ENCODE results near the gene TEX54. TPM values are rescaled to one million over a fixed set of nuclear protein-coding genes. Genes with fewer than 3 reads are reported as not detected.

Gene TEX54
- total RNA-seq, 1 donor: not detected

DNA sequence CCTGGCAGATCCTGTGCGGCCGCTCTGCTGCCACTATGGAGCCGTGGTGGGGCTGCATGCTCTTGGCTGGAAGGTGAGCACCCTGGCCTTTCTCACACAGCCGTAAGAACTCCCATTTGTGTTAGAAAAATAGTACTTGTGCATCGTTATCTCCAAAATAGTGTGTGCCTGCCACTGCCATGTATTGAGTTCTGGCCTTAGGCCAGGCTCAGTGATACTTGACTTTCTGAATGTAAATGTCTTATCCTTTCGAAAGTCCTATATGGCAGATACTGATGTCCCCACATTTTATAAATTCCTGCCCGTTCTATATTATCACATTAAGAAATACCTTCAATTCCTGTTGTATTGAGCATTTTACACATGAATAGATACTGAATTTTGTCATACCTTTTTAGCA, 49.9 kb downstream of the TEX54 start:
- no peaks in the 10 kb centered on the region for H3K9me3 ChIP-seq (ENCODE audit: low read depth, low read length)
- H3K79me2 ChIP-seq (ENCODE audit: insufficient read depth, low read length): peaks cover 4% of the 10 kb centered on the region
- no peak overlapping the region for H3K4me3 ChIP-seq (ENCODE audit: insufficient read depth, low read length)
- H4K20me1 ChIP-seq (ENCODE audit: insufficient read depth, low read length): peaks cover 2% of the 10 kb centered on the region
- no peak overlapping the region for H3K27ac ChIP-seq (ENCODE audit: low read depth, low read length)
- TF ChIP-seq, protein P1, sequence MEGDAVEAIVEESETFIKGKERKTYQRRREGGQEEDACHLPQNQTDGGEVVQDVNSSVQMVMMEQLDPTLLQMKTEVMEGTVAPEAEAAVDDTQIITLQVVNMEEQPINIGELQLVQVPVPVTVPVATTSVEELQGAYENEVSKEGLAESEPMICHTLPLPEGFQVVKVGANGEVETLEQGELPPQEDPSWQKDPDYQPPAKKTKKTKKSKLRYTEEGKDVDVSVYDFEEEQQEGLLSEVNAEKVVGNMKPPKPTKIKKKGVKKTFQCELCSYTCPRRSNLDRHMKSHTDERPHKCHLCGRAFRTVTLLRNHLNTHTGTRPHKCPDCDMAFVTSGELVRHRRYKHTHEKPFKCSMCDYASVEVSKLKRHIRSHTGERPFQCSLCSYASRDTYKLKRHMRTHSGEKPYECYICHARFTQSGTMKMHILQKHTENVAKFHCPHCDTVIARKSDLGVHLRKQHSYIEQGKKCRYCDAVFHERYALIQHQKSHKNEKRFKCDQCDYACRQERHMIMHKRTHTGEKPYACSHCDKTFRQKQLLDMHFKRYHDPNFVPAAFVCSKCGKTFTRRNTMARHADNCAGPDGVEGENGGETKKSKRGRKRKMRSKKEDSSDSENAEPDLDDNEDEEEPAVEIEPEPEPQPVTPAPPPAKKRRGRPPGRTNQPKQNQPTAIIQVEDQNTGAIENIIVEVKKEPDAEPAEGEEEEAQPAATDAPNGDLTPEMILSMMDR (IDR thresholded peaks at IDR 0.05; ENCODE audit: extremely low read depth, low read depth, low read length): no peak
- no peak overlapping the region for H3K4me2 ChIP-seq (ENCODE audit: insufficient read depth, low read length)
- H3K27me3 ChIP-seq (ENCODE audit: insufficient read depth, low read length): no peaks in the 10 kb centered on the region
- H3K36me3 ChIP-seq (ENCODE audit: insufficient read depth, low read length): peaks cover 15% of the 10 kb centered on the region
- DNase-seq (ENCODE audit: insufficient read length, low spot score, missing footprints): no peak
- H2AFZ ChIP-seq (ENCODE audit: low read length): no peak overlapping the region
- H3K4me1 ChIP-seq (ENCODE audit: insufficient read depth, low read length): peaks cover 8% of the 10 kb centered on the region

Small RNA genes lying within 50 kb of the gene (small RNA-seq; reads per million reads assigned to genes)
- gene MIR6514 (0.60 reads per million), gene RF00099 (not detected), gene RNU6-118P (not detected), gene SNORD22 (not detected), gene SNORD26 (not detected), gene SNORD27 (not detected), gene SNORD28 (not detected), gene SNORD30 (32.7 reads per million, percentile 95 among the genes with 10 or more reads in this experiment)

Other genes with a start within 250 kb of the TEX54 start
- gene TUT1, start 241.3 kb downstream of the TEX54 start, total RNA-seq: 6.5 and 7.6 TPM in 2 replicates
- 102 and 105 TPM in 2 replicates for gene MTA2, start 231.0 kb downstream of the TEX54 start, total RNA-seq
- gene EML3, start 220.1 kb downstream of the TEX54 start, total RNA-seq: 26.4 and 29.5 TPM in 2 replicates
- gene ROM1, start 219.6 kb downstream of the TEX54 start, total RNA-seq: 6.5 TPM in 2 replicates
- gene B3GAT3, start 210.9 kb downstream of the TEX54 start, total RNA-seq: 27.1 and 30.8 TPM in 2 replicates
- gene GANAB, start 186.2 kb downstream of the TEX54 start, total RNA-seq: 219 and 242 TPM in 2 replicates
- gene INTS5, start 179.5 kb downstream of the TEX54 start, total RNA-seq: 19.2 and 20.6 TPM in 2 replicates
- 13.3 and 17.4 TPM in 2 replicates for gene C11orf98, start 167.6 kb downstream of the TEX54 start, total RNA-seq
- gene CSKMT, start 167.5 kb downstream of the TEX54 start, total RNA-seq: 6.2 and 11.2 TPM in 2 replicates
- gene UQCC3, start 161.2 kb downstream of the TEX54 start, total RNA-seq: 4.4 and 5.8 TPM in 2 replicates
- 7.6 and 8.0 TPM in 2 replicates for gene LBHD1, start 160.6 kb downstream of the TEX54 start, total RNA-seq
- 98.1 and 107 TPM in 2 replicates for gene UBXN1, start 153.8 kb downstream of the TEX54 start, total RNA-seq
- gene LRRN4CL, start 143.3 kb downstream of the TEX54 start, total RNA-seq: 9.1 and 13.8 TPM in 2 replicates
- gene BSCL2, start 125.4 kb downstream of the TEX54 start, total RNA-seq: 63.6 and 67.7 TPM in 2 replicates
- not detected in 2 replicates for gene GNG3, start 125.2 kb downstream of the TEX54 start, total RNA-seq
- gene HNRNPUL2, start 105.4 kb downstream of the TEX54 start, total RNA-seq: 13.0 and 18.8 TPM in 2 replicates
- gene TTC9C, start 104.4 kb downstream of the TEX54 start, total RNA-seq: 34.0 and 35.9 TPM in 2 replicates
- 13.0 TPM in 2 replicates for gene ZBTB3, start 78.7 kb downstream of the TEX54 start, total RNA-seq
- gene POLR2G, start 71.3 kb downstream of the TEX54 start, total RNA-seq: 48.3 and 57.9 TPM in 2 replicates
- 21.2 and 22.1 TPM in 2 replicates for gene TAF6L, start 61.4 kb downstream of the TEX54 start, total RNA-seq
- 37.4 and 51.4 TPM in 2 replicates for gene TMEM179B, start 45.4 kb downstream of the TEX54 start, total RNA-seq
- 9.0 and 11.5 TPM in 2 replicates for gene TMEM223, start 40.8 kb downstream of the TEX54 start, total RNA-seq
- gene NXF1, start 27.4 kb downstream of the TEX54 start, total RNA-seq: 25.6 and 31.1 TPM in 2 replicates
- gene STX5, start 790 bp downstream of the TEX54 start, total RNA-seq: 35.8 and 40.7 TPM in 2 replicates
- gene WDR74, start 6.7 kb upstream of the TEX54 start, total RNA-seq: 31.2 and 34.0 TPM in 2 replicates
- gene SLC3A2, start 48.1 kb upstream of the TEX54 start, total RNA-seq: 217 and 259 TPM in 2 replicates
- gene CHRM1, start 88.5 kb upstream of the TEX54 start, total RNA-seq: under 0.01 TPM in 1 of 2 replicates, not detected in the other
- gene SLC22A6, start 152.1 kb upstream of the TEX54 start, total RNA-seq: not detected in 2 replicates
- not detected in 2 replicates for gene SLC22A8, start 183.0 kb upstream of the TEX54 start, total RNA-seq